Ramos (cell line): Measurements from ENCODE around the gene SPP1.
"Not testable (repeated sequence)": the region's sequence is repeated elsewhere in the genome, so short reads cannot be mapped to it uniquely, and the experiment has no call there.

Experiments
- in situ Hi-C: fragments of 300-500 bp; cut with MboI; formaldehyde crosslinking; loops from one replicate; pipeline ENCODE4 v1.14.3; 2022; ENCODE audit warnings: low sequenced_read_pairs; ENCODE audit not compliant: unreplicated experiment

Gene SPP1

GRCh38 chr4:87975466-87975865, at the start of gene SPP1:
SPP1 (plus strand) TSS chr4:87975714; CDS start chr4:87976896, 1,182 bp downstream.
- in situ Hi-C loops, result no loop called here

- in situ Hi-C loops, result no loop called here
Measured at GRCh38 chr4:87926554-87927098, 48.9 kb upstream of the SPP1 start.

- in situ Hi-C loops, result no loop called here
Measured at GRCh38 chr4:87930629-87931028, 44.9 kb upstream of the SPP1 start.

GRCh38 chr4:87931932-87932331, 43.6 kb upstream of the SPP1 start:
- in situ Hi-C loops, result no loop called here

- in situ Hi-C loops, result no loop called here
Measured at GRCh38 chr4:87932718-87933141, 42.8 kb upstream of the SPP1 start.

GRCh38 chr4:87933337-87933736, 42.2 kb upstream of the SPP1 start:
- in situ Hi-C loops, result no loop called here

- in situ Hi-C loops, result no loop called here
Measured at GRCh38 chr4:87934157-87934704, 41.3 kb upstream of the SPP1 start.

GRCh38 chr4:87934973-87935372, 40.5 kb upstream of the SPP1 start:
- in situ Hi-C loops, result no loop called here

- in situ Hi-C loops, result not testable (repeated sequence)
Measured at GRCh38 chr4:87935954-87936353, 39.6 kb upstream of the SPP1 start.

GRCh38 chr4:87937523-87937922, 38.0 kb upstream of the SPP1 start:
- in situ Hi-C loops, result no loop called here

- in situ Hi-C loops, result no loop called here
Measured at GRCh38 chr4:87938746-87939145, 36.8 kb upstream of the SPP1 start.

GRCh38 chr4:87939978-87940690, 35.4 kb upstream of the SPP1 start:
- in situ Hi-C loops, result no loop called here

- in situ Hi-C loops, result not testable (repeated sequence)
Measured at GRCh38 chr4:87940809-87941208, 34.7 kb upstream of the SPP1 start.

GRCh38 chr4:87941537-87942392, 33.7 kb upstream of the SPP1 start:
- in situ Hi-C loops, result no loop called here

GRCh38 chr4:87943660-87944149, 31.8 kb upstream of the SPP1 start:
- in situ Hi-C loops, result no loop called here

GRCh38 chr4:87944967-87945366, 30.5 kb upstream of the SPP1 start:
- in situ Hi-C loops, result no loop called here

GRCh38 chr4:87946766-87947165, 28.7 kb upstream of the SPP1 start:
- in situ Hi-C loops, result no loop called here

- in situ Hi-C loops, result no loop called here
Measured at GRCh38 chr4:87947381-87948160, 27.9 kb upstream of the SPP1 start.

GRCh38 chr4:87949961-87950360, 25.6 kb upstream of the SPP1 start:
- in situ Hi-C loops, result no loop called here

GRCh38 chr4:87950493-87950892, 25.0 kb upstream of the SPP1 start:
- in situ Hi-C loops, result no loop called here
